SH-SY5Y (cell line): ENCODE results near the gene TBCD.

Experiments used
- GATA2 ChIP-seq: IDR thresholded peaks from 2 replicates; pipeline ENCODE4 v1.6.1; 2011; ENCODE audit warnings: mild to moderate bottlenecking, low read depth, low read length
- GATA3 ChIP-seq: IDR thresholded peaks from 2 replicates; pipeline ENCODE4 v1.6.1; 2011; ENCODE audit warnings: low read depth, mild to moderate bottlenecking, low read length, moderate library complexity

- no peak for TF ChIP-seq GATA2
- no peak for TF ChIP-seq GATA3
Observed at GRCh38 chr17:82831041-82831817, 79.4 kb downstream of the TBCD start.
